IMR-90 (cell line): Measurements from ENCODE around the gene TMEM229A. TPM values are rescaled to one million over a fixed set of nuclear protein-coding genes. Genes with fewer than 3 reads are reported as not detected.
"Not testable (repeated sequence)": the region's sequence is repeated elsewhere in the genome, so short reads cannot be mapped to it uniquely, and the experiment has no call there.

Source experiments
- ATAC-seq: fragments of 200-7000 bp; cut with Tn5 transposase; 2 replicates; pipeline ENCODE4 v1.9.1; 2020; ENCODE audit warnings: low read depth, mild to moderate bottlenecking, moderate library complexity
- BruUV-seq: library from RNA; stranded (reverse); fragments of 400-500 nt; replicated peaks from 2 replicates; lab custom pipeline; 2021; lab: Mats Ljungman, UMichigan
- CTCF ChIA-PET: fragments of 300-600 bp; formaldehyde crosslinking; extraction: SDS; loops from one replicate; lab custom pipeline; 2021; ENCODE audit warnings: antibody characterized with exemption; lab: Yijun Ruan, JAX
- POLR2A ChIA-PET: fragments of 300-600 bp; sonication (Branson Sonifier 250); formaldehyde crosslinking; loops from one replicate; lab custom pipeline; 2022; ENCODE audit warnings: antibody characterized with exemption; ENCODE audit not compliant: unreplicated experiment; lab: Charles Lee
- DNase-seq: peaks from one replicate; pipeline ENCODE4 v3.0.0; 2013
- H2AFZ ChIP-seq: replicated peaks from 2 replicates; pipeline ENCODE3; 2013; ENCODE audit warnings: low read length, mild to moderate bottlenecking; ENCODE audit not compliant: poor library complexity
- H2AK5ac ChIP-seq: 2 replicates; pipeline ENCODE4 v1.6.1; 2013; ENCODE audit warnings: low read depth, low read length, inconsistent platforms
- H2AK9ac ChIP-seq: replicated peaks from 2 replicates; pipeline ENCODE3; 2013; ENCODE audit warnings: mild to moderate bottlenecking, low read depth, low read length, moderate library complexity; ENCODE audit not compliant: poor library complexity
- H2BK120ac ChIP-seq: 2 replicates; pipeline ENCODE4 v1.6.1; 2013; ENCODE audit warnings: low read depth, low read length, inconsistent platforms
- H2BK15ac ChIP-seq: 3 replicates; pipeline ENCODE4 v1.6.1; 2013; ENCODE audit warnings: low read depth, low read length, inconsistent platforms
- H2BK20ac ChIP-seq: 2 replicates; pipeline ENCODE4 v1.6.1; 2013; ENCODE audit warnings: low read depth, mild to moderate bottlenecking, inconsistent platforms, low read length, moderate library complexity
- H2BK5ac ChIP-seq: 2 replicates; pipeline ENCODE4 v1.6.1; 2013; ENCODE audit warnings: mild to moderate bottlenecking, low read depth, low read length, inconsistent platforms; ENCODE audit not compliant: poor library complexity, severe bottlenecking
- H3K14ac ChIP-seq: replicated peaks from 2 replicates; pipeline ENCODE4 v1.6.1; 2013; ENCODE audit warnings: low read depth, low read length, inconsistent platforms
- H3K18ac ChIP-seq: 2 replicates; pipeline ENCODE4 v1.6.1; 2013; ENCODE audit warnings: low read depth, low read length, control low read depth
- H3K23ac ChIP-seq: 2 replicates; pipeline ENCODE4 v1.6.1; 2013; ENCODE audit warnings: low read depth, low read length, inconsistent platforms
- H3K27ac ChIP-seq: 2 replicates; pipeline ENCODE4 v1.5.1; 2013; ENCODE audit warnings: mild to moderate bottlenecking, control low read depth, low read length; ENCODE audit not compliant: insufficient read depth
- H3K27me3 ChIP-seq: 2 replicates; pipeline ENCODE4 v1.6.1; 2013; ENCODE audit warnings: low read length; ENCODE audit not compliant: control insufficient read depth, insufficient read depth
- H3K36me3 ChIP-seq: 2 replicates; pipeline ENCODE4 v1.6.1; 2013; ENCODE audit warnings: low read length, mixed read lengths; ENCODE audit not compliant: control insufficient read depth, insufficient read depth
- H3K4ac ChIP-seq: 2 replicates; pipeline ENCODE4 v1.6.1; 2013; ENCODE audit warnings: low read depth, low read length, inconsistent platforms
- H3K4me1 ChIP-seq: 2 replicates; pipeline ENCODE4 v1.6.1; 2013; ENCODE audit warnings: low read length, mixed read lengths; ENCODE audit not compliant: control insufficient read depth, insufficient read depth
- H3K4me2 ChIP-seq: 2 replicates; pipeline ENCODE4 v1.6.1; 2013; ENCODE audit warnings: low read depth, mild to moderate bottlenecking, control low read depth, low read length, moderate library complexity
- H3K4me3 ChIP-seq: 2 replicates; pipeline ENCODE4 v1.5.1; 2013; ENCODE audit warnings: low read depth, mild to moderate bottlenecking, control low read depth, low read length, moderate library complexity; ENCODE audit not compliant: insufficient read depth
- H3K56ac ChIP-seq: 2 replicates; pipeline ENCODE4 v1.6.1; 2013; ENCODE audit warnings: low read length, inconsistent platforms; ENCODE audit not compliant: insufficient read depth; ENCODE audit errors: extremely low read depth
- H3K79me1 ChIP-seq, 2 experiments: 2 replicates each; pipeline ENCODE4 v1.6.1; 2013; ENCODE audit warnings: low read length in 2 of 2, inconsistent platforms in 1 of 2, low read depth in 1 of 2
- H3K9ac ChIP-seq: 2 replicates; pipeline ENCODE4 v1.6.1; 2013; ENCODE audit warnings: low read depth, low read length, control low read depth
- H3K9me1 ChIP-seq: 2 replicates; pipeline ENCODE4 v1.6.1; 2013; ENCODE audit warnings: low read length, inconsistent platforms; ENCODE audit not compliant: insufficient read depth
- H3K9me3 ChIP-seq: 2 replicates; pipeline ENCODE4 v1.6.1; 2013; ENCODE audit warnings: low read length; ENCODE audit not compliant: control insufficient read depth, insufficient read depth
- H4K20me1 ChIP-seq: 2 replicates; pipeline ENCODE4 v1.6.1; 2013; ENCODE audit warnings: low read length, inconsistent platforms; ENCODE audit not compliant: insufficient read depth
- H4K5ac ChIP-seq: 2 replicates; pipeline ENCODE4 v1.6.1; 2013; ENCODE audit warnings: mild to moderate bottlenecking, low read depth, low read length, control low read depth
- H4K8ac ChIP-seq, 2 experiments: 2 replicates each; pipeline ENCODE4 v1.6.1; 2013; ENCODE audit warnings: low read depth in 2 of 2, low read length in 2 of 2, control low read depth in 1 of 2, inconsistent platforms in 1 of 2
- H4K91ac ChIP-seq: 2 replicates; pipeline ENCODE4 v1.6.1; 2013; ENCODE audit warnings: low read depth, low read length, inconsistent platforms; ENCODE audit not compliant: insufficient read depth
- WGBS, 2 experiments: methylation state at CpG; one replicate each; pipeline versions ENCODE4 v1.1.5 to v1.1.7; 2013; ENCODE audit warnings: missing lambda C conversion rate in 2 of 2; ENCODE audit not compliant: insufficient read length in 1 of 2; ENCODE audit errors: extremely low coverage in 2 of 2; 5-methylcytosine and 5-hydroxymethylcytosine counted together
- dilution Hi-C: fragments of 300-500 bp; cut with HindIII; formaldehyde crosslinking; loops from one replicate; pipeline ENCODE4 v1.14.3; 2018; ENCODE audit warnings: low sequenced_read_pairs; ENCODE audit not compliant: unreplicated experiment
- in situ Hi-C: fragments of 300-500 bp; cut with MboI; formaldehyde crosslinking; loops from 3 replicates; pipeline ENCODE4 v1.14.3; 2019; ENCODE audit warnings: low sequenced_read_pairs, inconsistent platforms, mixed read lengths
- intact Hi-C: fragments of 100-400 bp; cut with micrococcal nuclease; formaldehyde crosslinking; loops from 2 replicates; pipeline ENCODE4 v1.10.0; 2022
- polyA plus RNA-seq, 3 experiments: library from polyadenylated mRNA; depleted of rRNA; stranded (reverse); fragments of >200 nt; gene quantifications; 2 replicates each; pipeline ENCODE4 v1.2.3, GENCODE V29; 2012; ENCODE audit warnings: low replicate concordance in 1 of 3
- total RNA-seq: library from RNA; depleted of rRNA; stranded (reverse); fragments of >200 nt; gene quantifications from 2 replicates; pipeline ENCODE4 v1.2.3, GENCODE V29; 2012

TMEM229A gene
- total and polyA plus RNA-seq, 2 of the 4 experiments (the other 2 are of a cell fraction): not detected

- H4K8ac ChIP-seq, H3K27me3 ChIP-seq, H4K91ac ChIP-seq, in situ Hi-C loops, H4K5ac ChIP-seq, H2AK5ac ChIP-seq, H3K27ac ChIP-seq, H3K4ac ChIP-seq, H3K4me3 ChIP-seq, intact Hi-C loops, CTCF ChIA-PET, H2BK20ac ChIP-seq, H3K4me2 ChIP-seq, dilution Hi-C loops, H2BK5ac ChIP-seq, ATAC-seq, H3K79me1 ChIP-seq, H4K20me1 ChIP-seq, H3K36me3 ChIP-seq, DNase-seq, H3K56ac ChIP-seq, H2AK9ac ChIP-seq, H3K23ac ChIP-seq, H2BK15ac ChIP-seq, H2BK120ac ChIP-seq, H2AFZ ChIP-seq, H3K9ac ChIP-seq, BruUV-seq, POLR2A ChIA-PET, H3K9me3 ChIP-seq, H3K4me1 ChIP-seq, H3K14ac ChIP-seq, H3K9me1 ChIP-seq, H3K18ac ChIP-seq: not testable (repeated sequence)
- WGBS, 2 experiments: 49% methylated on average over 4 of the region's 6 CpGs; no CpG with 5 or more reads in 1 of the 2 experiments
These were observed 24.6 kb downstream of the TMEM229A start for GRCh38 chr7:124008296-124008695.
